PFSK-1 (cell line): ENCODE data around the gene PRDM16.

ENCODE experiments used
- FOXP2 ChIP-seq: optimal IDR thresholded peaks from 2 replicates; pipeline ENCODE3; 2011; ENCODE audit warnings: borderline replicate concordance, control low read depth, inconsistent platforms; ENCODE audit not compliant: insufficient read depth; ENCODE audit errors: extremely low read length, extremely low read depth
- POLR2AphosphoS5 ChIP-seq: IDR thresholded peaks from 2 replicates; pipeline ENCODE4 v1.6.1; 2012; ENCODE audit warnings: low read depth, mild to moderate bottlenecking, control low read depth, low read length, moderate library complexity
- REST ChIP-seq, 2 experiments: IDR thresholded peaks; 2 replicates each; pipeline versions ENCODE4 v1.6.1 to v1.8.0; 2011 to 2012; ENCODE audit warnings: low read depth in 2 of 2, low read length in 2 of 2, control low read depth in 1 of 2, inconsistent platforms in 1 of 2, mild to moderate bottlenecking in 1 of 2, moderate library complexity in 1 of 2; ENCODE audit not compliant: insufficient read depth in 1 of 2
- SIN3A ChIP-seq: IDR thresholded peaks from 2 replicates; pipeline ENCODE4 v1.6.1; 2012; ENCODE audit warnings: mild to moderate bottlenecking, low read length, moderate library complexity, borderline replicate concordance; ENCODE audit not compliant: insufficient read depth
- TAF1 ChIP-seq: IDR thresholded peaks from 2 replicates; pipeline ENCODE4 v1.6.1; 2012; ENCODE audit warnings: low read length, control low read depth, borderline replicate concordance; ENCODE audit not compliant: insufficient read depth

- TF ChIP-seq POLR2AphosphoS5: no peak
- no peak for TF ChIP-seq TAF1
- no peak for TF ChIP-seq SIN3A
- TF ChIP-seq REST (IDR thresholded peaks at IDR 0.05; ENCODE audit: insufficient read depth in 1 of 2, low read depth in 2 of 2, low read length in 2 of 2): no peak
- no peak for TF ChIP-seq FOXP2
These were observed 7.4 kb upstream of the PRDM16 start for GRCh38 chr1:3061566-3061965.
